ENCODE results near the gene FXN. TPM values are rescaled to one million over a fixed set of nuclear protein-coding genes. Genes with fewer than 3 reads are reported as not detected.

The FXN gene
- total RNA-seq, result 10 to 100 TPM in 1 of 4 donors, 1 to 10 TPM in 3; 1.8 to 10.1 (median 3.3) TPM

- no peak for TF ChIP-seq CTCF (IDR thresholded peaks at IDR 0.05; ENCODE audit: low read depth)
Observed at GRCh38 chr9:69035438-69036308, at the start of gene FXN. TSS of gene FXN (plus strand) at chr9:69035752. CDS start at chr9:69035783, 31 bp downstream.

- TF ChIP-seq CTCF (IDR thresholded peaks at IDR 0.05; ENCODE audit: low read depth), result no peak
Observed at GRCh38 chr9:68991457-68991856, 44.1 kb upstream of the FXN start.

- no peak for TF ChIP-seq CTCF (IDR thresholded peaks at IDR 0.05; ENCODE audit: low read depth)
Observed at GRCh38 chr9:68995776-68996175, 39.8 kb upstream of the FXN start.

GRCh38 chr9:68996462-68996861, 39.1 kb upstream of the FXN start:
- no peak for TF ChIP-seq CTCF (IDR thresholded peaks at IDR 0.05; ENCODE audit: low read depth)

GRCh38 chr9:68997666-68998065, 37.9 kb upstream of the FXN start:
- no peak for TF ChIP-seq CTCF (IDR thresholded peaks at IDR 0.05; ENCODE audit: low read depth)

GRCh38 chr9:68998385-68998784, 37.2 kb upstream of the FXN start:
- TF ChIP-seq CTCF (IDR thresholded peaks at IDR 0.05; ENCODE audit: low read depth), result no peak

GRCh38 chr9:68998812-68999211, 36.7 kb upstream of the FXN start:
- no peak for TF ChIP-seq CTCF (IDR thresholded peaks at IDR 0.05; ENCODE audit: low read depth)

Measured in subcutaneous adipose tissue (tissue), 4 donors.